GM12878 (cell line): Measurements from ENCODE around the gene KDF1. TPM values are rescaled to one million over a fixed set of nuclear protein-coding genes. Genes with fewer than 3 reads are reported as not detected.

Experiments used
- CBFB ChIP-seq: IDR thresholded peaks from 2 replicates; pipeline ENCODE4 v1.6.1; 2016; ENCODE audit warnings: antibody characterized with exemption, low read depth
- EP300 ChIP-seq, 2 experiments: fragments of 150-350 bp in 1 of 2; IDR thresholded peaks; 2 replicates each; pipeline ENCODE4 v1.6.1; 2011 to 2012; ENCODE audit warnings: low read depth in 2 of 2, low read length in 2 of 2, borderline replicate concordance in 1 of 2, improper control_type of control experiment in 1 of 2, inconsistent platforms in 1 of 2; ENCODE audit not compliant: control insufficient read depth in 1 of 2
- EZH2 ChIP-seq: IDR thresholded peaks from 2 replicates; pipeline ENCODE4 v1.6.1; 2012; ENCODE audit warnings: low read depth, mild to moderate bottlenecking, control low read depth, inconsistent platforms, low read length, borderline replicate concordance; ENCODE audit not compliant: control insufficient read depth
- FOXK2 ChIP-seq: fragments of 450-650 bp; IDR thresholded peaks from 2 replicates; pipeline ENCODE4 v1.6.1; 2017; ENCODE audit warnings: mild to moderate bottlenecking, moderate library complexity
- FOXM1 ChIP-seq: IDR thresholded peaks from 2 replicates; pipeline ENCODE4 v1.6.1; 2012; ENCODE audit warnings: low read depth, mild to moderate bottlenecking, inconsistent platforms, low read length, moderate library complexity
- HCFC1 ChIP-seq: fragments of 150-350 bp; IDR thresholded peaks from 2 replicates; pipeline ENCODE4 v1.6.1; 2014; ENCODE audit warnings: low read length
- MYB ChIP-seq: fragments of 150-350 bp; IDR thresholded peaks from 2 replicates; pipeline ENCODE4 v1.6.1; 2014; ENCODE audit warnings: mild to moderate bottlenecking, low read depth, low read length, borderline replicate concordance
- POU2F2 ChIP-seq: IDR thresholded peaks from 3 replicates; pipeline ENCODE4 v1.6.1; 2011; ENCODE audit warnings: low read depth, mild to moderate bottlenecking, low read length, borderline replicate concordance
- RAD51 ChIP-seq: fragments of 450-650 bp; IDR thresholded peaks from 2 replicates; pipeline ENCODE4 v1.6.1; 2016; ENCODE audit warnings: moderate library complexity, mild to moderate bottlenecking, inconsistent platforms
- SPI1 ChIP-seq: IDR thresholded peaks from 2 replicates; pipeline ENCODE4 v1.6.1; 2011; ENCODE audit warnings: low read depth, mild to moderate bottlenecking, low read length, moderate library complexity, borderline replicate concordance; ENCODE audit not compliant: insufficient read depth
- SREBF2 ChIP-seq: IDR thresholded peaks from 2 replicates; pipeline ENCODE4 v1.6.1; 2012; ENCODE audit warnings: mild to moderate bottlenecking, low read length
- TAF1 ChIP-seq: IDR thresholded peaks from 2 replicates; pipeline ENCODE4 v1.6.1; 2011; ENCODE audit warnings: mild to moderate bottlenecking, low read depth, low read length, borderline replicate concordance
- TARDBP ChIP-seq: IDR thresholded peaks from 2 replicates; pipeline ENCODE4 v1.6.1; 2016; ENCODE audit warnings: borderline replicate concordance
- ZNF207 ChIP-seq: fragments of 450-650 bp; IDR thresholded peaks from 2 replicates; pipeline ENCODE4 v1.6.1; 2014; ENCODE audit warnings: antibody characterized with exemption, mild to moderate bottlenecking, borderline replicate concordance
- polyA plus RNA-seq, 11 experiments: library from polyadenylated mRNA; depleted of rRNA in 4 of 11; unstranded in 6 of 11; stranded (reverse) in 5 of 11; fragments of >200 nt; fragmentation: Nextera tagmentation in 4 of 11; fragmentation: Illumina TruSeq in 1 of 11; extraction: Ambion mirVana in 4 of 11; extraction: Trizol in 1 of 11; gene quantifications; 1 replicate in 1 of 11; 2 replicates in 10 of 11; pipeline versions ENCODE4 v1.2.1 to v1.2.3, GENCODE V29; 2011 to 2016; ENCODE audit warnings: inconsistent platforms in 2 of 11, missing spikeins in 2 of 11, low read depth in 1 of 11
- total RNA-seq, 4 experiments: library from RNA; depleted of rRNA in 3 of 4; stranded (reverse); fragments of >200 nt in 3 of 4; fragmentation: Illumina TruSeq in 1 of 4; extraction: Trizol in 1 of 4; gene quantifications; 2 replicates each; pipeline versions ENCODE4 v1.2.1 to v1.2.3, GENCODE V29; 2013 to 2021
- TF ChIP-seq, protein P1 (sequence below): fragments of 450-650 bp; IDR thresholded peaks from 2 replicates; pipeline ENCODE4 v1.6.1; 2018; ENCODE audit warnings: mild to moderate bottlenecking, low read depth, moderate library complexity; ENCODE audit not compliant: partially characterized antibody
- TF ChIP-seq, protein P2 (sequence below): fragments of 450-650 bp; IDR thresholded peaks from 2 replicates; pipeline ENCODE4 v1.6.1; 2017; ENCODE audit warnings: mild to moderate bottlenecking, moderate library complexity
- TF ChIP-seq, protein P3 (sequence below): IDR thresholded peaks from 2 replicates; pipeline ENCODE4 v1.6.1; 2012; ENCODE audit warnings: low read length, inconsistent platforms
- TF ChIP-seq, protein P4 (sequence below): fragments of 450-650 bp; IDR thresholded peaks from 2 replicates; pipeline ENCODE4 v1.6.1; 2017; ENCODE audit warnings: low read depth, mild to moderate bottlenecking, moderate library complexity

KDF1 gene
- total and polyA plus RNA-seq, 10 of the 15 experiments (the other 5 are each of a cell fraction or from before 2014, with no cell fraction given) = 0.03 to 0.13 (median 0.04) TPM; not detected in 7

DNA sequence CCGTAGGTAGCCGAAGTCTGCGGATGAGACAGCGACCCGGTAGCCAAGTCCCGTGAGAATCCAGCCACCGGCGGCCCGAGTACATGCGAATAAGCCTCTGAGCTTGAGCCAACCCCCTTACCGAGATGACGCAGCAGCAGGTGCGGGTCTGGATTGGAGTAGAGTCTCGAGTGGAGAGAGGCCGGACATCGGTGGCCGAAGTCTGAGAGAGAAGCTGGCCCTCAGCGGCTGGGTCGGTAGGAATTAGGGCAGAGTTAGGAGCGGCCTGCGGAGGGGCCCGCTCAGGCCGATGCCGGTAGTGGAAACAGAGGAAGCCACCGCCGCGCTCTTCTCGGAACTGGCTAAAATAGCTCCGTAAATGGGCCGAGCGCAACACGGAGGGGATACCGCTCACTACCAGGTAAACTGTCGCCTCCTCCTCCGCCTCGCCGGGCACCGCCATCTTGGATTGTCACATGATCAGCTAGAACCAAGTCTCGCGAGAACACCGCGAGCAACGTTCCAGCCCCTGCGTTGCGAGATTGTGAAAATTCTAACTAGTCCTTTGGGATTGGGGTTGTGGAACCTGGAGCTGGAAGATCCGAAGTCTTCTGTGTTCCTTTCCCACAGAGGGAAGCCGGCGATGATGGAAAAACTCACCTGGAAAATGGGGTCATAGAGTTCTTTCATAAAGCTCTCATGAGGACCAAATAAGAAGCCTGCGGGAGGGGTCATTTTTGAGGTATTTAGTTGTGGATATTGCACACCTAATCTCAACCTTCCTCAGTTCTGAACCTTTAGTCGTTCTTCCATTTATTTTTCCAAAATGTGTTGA is 60.1 kb downstream of the KDF1 start, which contains the start of gene GPATCH3 (continued):
- TF ChIP-seq, protein P1, sequence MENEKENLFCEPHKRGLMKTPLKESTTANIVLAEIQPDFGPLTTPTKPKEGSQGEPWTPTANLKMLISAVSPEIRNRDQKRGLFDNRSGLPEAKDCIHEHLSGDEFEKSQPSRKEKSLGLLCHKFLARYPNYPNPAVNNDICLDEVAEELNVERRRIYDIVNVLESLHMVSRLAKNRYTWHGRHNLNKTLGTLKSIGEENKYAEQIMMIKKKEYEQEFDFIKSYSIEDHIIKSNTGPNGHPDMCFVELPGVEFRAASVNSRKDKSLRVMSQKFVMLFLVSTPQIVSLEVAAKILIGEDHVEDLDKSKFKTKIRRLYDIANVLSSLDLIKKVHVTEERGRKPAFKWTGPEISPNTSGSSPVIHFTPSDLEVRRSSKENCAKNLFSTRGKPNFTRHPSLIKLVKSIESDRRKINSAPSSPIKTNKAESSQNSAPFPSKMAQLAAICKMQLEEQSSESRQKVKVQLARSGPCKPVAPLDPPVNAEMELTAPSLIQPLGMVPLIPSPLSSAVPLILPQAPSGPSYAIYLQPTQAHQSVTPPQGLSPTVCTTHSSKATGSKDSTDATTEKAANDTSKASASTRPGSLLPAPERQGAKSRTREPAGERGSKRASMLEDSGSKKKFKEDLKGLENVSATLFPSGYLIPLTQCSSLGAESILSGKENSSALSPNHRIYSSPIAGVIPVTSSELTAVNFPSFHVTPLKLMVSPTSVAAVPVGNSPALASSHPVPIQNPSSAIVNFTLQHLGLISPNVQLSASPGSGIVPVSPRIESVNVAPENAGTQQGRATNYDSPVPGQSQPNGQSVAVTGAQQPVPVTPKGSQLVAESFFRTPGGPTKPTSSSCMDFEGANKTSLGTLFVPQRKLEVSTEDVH = no peak
- TF ChIP-seq FOXK2 = 0 out of 2 replicates have a peak, but pooled peaks have one; percentile 50
- TF ChIP-seq MYB = no peak
- TF ChIP-seq POU2F2 = 0 out of 3 replicates have a peak, but pooled peaks have one; percentile 51
- TF ChIP-seq, protein P2, sequence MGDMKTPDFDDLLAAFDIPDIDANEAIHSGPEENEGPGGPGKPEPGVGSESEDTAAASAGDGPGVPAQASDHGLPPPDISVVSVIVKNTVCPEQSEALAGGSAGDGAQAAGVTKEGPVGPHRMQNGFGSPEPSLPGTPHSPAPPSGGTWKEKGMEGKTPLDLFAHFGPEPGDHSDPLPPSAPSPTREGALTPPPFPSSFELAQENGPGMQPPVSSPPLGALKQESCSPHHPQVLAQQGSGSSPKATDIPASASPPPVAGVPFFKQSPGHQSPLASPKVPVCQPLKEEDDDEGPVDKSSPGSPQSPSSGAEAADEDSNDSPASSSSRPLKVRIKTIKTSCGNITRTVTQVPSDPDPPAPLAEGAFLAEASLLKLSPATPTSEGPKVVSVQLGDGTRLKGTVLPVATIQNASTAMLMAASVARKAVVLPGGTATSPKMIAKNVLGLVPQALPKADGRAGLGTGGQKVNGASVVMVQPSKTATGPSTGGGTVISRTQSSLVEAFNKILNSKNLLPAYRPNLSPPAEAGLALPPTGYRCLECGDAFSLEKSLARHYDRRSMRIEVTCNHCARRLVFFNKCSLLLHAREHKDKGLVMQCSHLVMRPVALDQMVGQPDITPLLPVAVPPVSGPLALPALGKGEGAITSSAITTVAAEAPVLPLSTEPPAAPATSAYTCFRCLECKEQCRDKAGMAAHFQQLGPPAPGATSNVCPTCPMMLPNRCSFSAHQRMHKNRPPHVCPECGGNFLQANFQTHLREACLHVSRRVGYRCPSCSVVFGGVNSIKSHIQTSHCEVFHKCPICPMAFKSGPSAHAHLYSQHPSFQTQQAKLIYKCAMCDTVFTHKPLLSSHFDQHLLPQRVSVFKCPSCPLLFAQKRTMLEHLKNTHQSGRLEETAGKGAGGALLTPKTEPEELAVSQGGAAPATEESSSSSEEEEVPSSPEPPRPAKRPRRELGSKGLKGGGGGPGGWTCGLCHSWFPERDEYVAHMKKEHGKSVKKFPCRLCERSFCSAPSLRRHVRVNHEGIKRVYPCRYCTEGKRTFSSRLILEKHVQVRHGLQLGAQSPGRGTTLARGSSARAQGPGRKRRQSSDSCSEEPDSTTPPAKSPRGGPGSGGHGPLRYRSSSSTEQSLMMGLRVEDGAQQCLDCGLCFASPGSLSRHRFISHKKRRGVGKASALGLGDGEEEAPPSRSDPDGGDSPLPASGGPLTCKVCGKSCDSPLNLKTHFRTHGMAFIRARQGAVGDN = peak; percentile 59; the same call in 1 of the 2 replicates
- TF ChIP-seq SPI1 = no peak
- peak; percentile 94 for TF ChIP-seq RAD51
- TF ChIP-seq EZH2 = no peak
- TF ChIP-seq HCFC1 = peak; percentile 78
- TF ChIP-seq FOXM1 = peak; percentile 50; the same call in 1 of the 2 replicates
- peak; percentile 76 for TF ChIP-seq ZNF207
- TF ChIP-seq, protein P3, sequence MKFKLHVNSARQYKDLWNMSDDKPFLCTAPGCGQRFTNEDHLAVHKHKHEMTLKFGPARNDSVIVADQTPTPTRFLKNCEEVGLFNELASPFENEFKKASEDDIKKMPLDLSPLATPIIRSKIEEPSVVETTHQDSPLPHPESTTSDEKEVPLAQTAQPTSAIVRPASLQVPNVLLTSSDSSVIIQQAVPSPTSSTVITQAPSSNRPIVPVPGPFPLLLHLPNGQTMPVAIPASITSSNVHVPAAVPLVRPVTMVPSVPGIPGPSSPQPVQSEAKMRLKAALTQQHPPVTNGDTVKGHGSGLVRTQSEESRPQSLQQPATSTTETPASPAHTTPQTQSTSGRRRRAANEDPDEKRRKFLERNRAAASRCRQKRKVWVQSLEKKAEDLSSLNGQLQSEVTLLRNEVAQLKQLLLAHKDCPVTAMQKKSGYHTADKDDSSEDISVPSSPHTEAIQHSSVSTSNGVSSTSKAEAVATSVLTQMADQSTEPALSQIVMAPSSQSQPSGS = peak; percentile 55
- TF ChIP-seq, protein P4, sequence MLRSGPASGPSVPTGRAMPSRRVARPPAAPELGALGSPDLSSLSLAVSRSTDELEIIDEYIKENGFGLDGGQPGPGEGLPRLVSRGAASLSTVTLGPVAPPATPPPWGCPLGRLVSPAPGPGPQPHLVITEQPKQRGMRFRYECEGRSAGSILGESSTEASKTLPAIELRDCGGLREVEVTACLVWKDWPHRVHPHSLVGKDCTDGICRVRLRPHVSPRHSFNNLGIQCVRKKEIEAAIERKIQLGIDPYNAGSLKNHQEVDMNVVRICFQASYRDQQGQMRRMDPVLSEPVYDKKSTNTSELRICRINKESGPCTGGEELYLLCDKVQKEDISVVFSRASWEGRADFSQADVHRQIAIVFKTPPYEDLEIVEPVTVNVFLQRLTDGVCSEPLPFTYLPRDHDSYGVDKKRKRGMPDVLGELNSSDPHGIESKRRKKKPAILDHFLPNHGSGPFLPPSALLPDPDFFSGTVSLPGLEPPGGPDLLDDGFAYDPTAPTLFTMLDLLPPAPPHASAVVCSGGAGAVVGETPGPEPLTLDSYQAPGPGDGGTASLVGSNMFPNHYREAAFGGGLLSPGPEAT = peak; percentile 100
- TF ChIP-seq TARDBP = peak; percentile 50; the same call in 1 of the 2 replicates
- TF ChIP-seq TAF1 = peak; percentile 97
- peak; percentile 91 for TF ChIP-seq CBFB
- TF ChIP-seq SREBF2 = no peak
- TF ChIP-seq EP300 (IDR thresholded peaks at IDR 0.05; ENCODE audit: borderline replicate concordance in 1 of 2, control insufficient read depth in 1 of 2, low read depth in 2 of 2, low read length in 2 of 2) = no peak
